HepG2 (cell line): ENCODE data around the gene PTCD3. TPM values are rescaled to one million over a fixed set of nuclear protein-coding genes. Genes with fewer than 3 reads are reported as not detected.

Experiments
- ATAC-seq: fragments of 200-7000 bp; cut with Tn5 transposase; 3 replicates; pipeline ENCODE4 v1.9.1; 2020; ENCODE audit warnings: mild to moderate bottlenecking, moderate library complexity
- BruUV-seq: library from RNA; stranded (reverse); fragments of 400-500 nt; replicated peaks from 2 replicates; lab custom pipeline; 2021; lab: Mats Ljungman, UMichigan
- CTCF ChIA-PET: fragments of 300-600 bp; formaldehyde crosslinking; extraction: SDS; loops from one replicate; lab custom pipeline; 2021; ENCODE audit warnings: low total read pairs, inconsistent platforms, low intra/inter-chr PET ratio; lab: Yijun Ruan, JAX
- POLR2A ChIA-PET: fragments of 350-600 bp; sonication (Branson Sonifier 250); formaldehyde crosslinking; loops from one replicate; lab custom pipeline; 2020; ENCODE audit warnings: antibody characterized with exemption, inconsistent platforms; lab: Yijun Ruan, JAX
- DNase-seq: peaks from one replicate; pipeline ENCODE4 v3.0.0-alpha.2; 2015; ENCODE audit warnings: low spot score
- FAIRE-seq: peaks from 3 replicates; lab custom pipeline; 2011; peaks lifted over from hg19 to GRCh38; lab: Jason Lieb, UNC
- H2AFZ ChIP-seq: one replicate; pipeline ENCODE4 v1.6.1; 2011; ENCODE audit warnings: low read length, inconsistent platforms
- H3K27ac ChIP-seq: fragments of 300-600 bp; 3 replicates; pipeline ENCODE4 v1.8.0; 2011; ENCODE audit warnings: mixed run types, mild to moderate bottlenecking, mixed read lengths, low read length, inconsistent platforms; ENCODE audit not compliant: insufficient read depth; ENCODE audit errors: extremely low read length
- H3K27me3 ChIP-seq, 2 experiments: fragments of 200-600 bp in 1 of 2; 2 replicates in 1 of 2; 3 replicates in 1 of 2; pipeline versions ENCODE4 v1.6.0 to v1.8.0; 2011; ENCODE audit warnings: low read length in 2 of 2, mild to moderate bottlenecking in 2 of 2, moderate library complexity in 2 of 2, inconsistent platforms in 1 of 2; ENCODE audit not compliant: insufficient read depth in 2 of 2, control insufficient read depth in 1 of 2
- H3K36me3 ChIP-seq, 2 experiments: fragments of 200-600 bp in 1 of 2; replicated peaks in 1 of 2; 2 replicates in 1 of 2; 3 replicates in 1 of 2; pipeline versions ENCODE4 v1.5.1 to v1.8.0; 2011; ENCODE audit warnings: low read length in 2 of 2, inconsistent platforms in 1 of 2; ENCODE audit not compliant: insufficient read depth in 2 of 2, control insufficient read depth in 1 of 2
- H3K4me1 ChIP-seq: 2 replicates; pipeline ENCODE4 v1.5.1; 2012; ENCODE audit warnings: low read length, inconsistent platforms; ENCODE audit not compliant: insufficient read depth
- H3K4me2 ChIP-seq: 2 replicates; pipeline ENCODE4 v1.6.0; 2011; ENCODE audit warnings: low read depth, low read length, inconsistent platforms
- H3K4me3 ChIP-seq, 3 experiments: fragments of 200-600 bp in 1 of 3; sonication (generic), shearing (Covaris generic) in 1 of 3; replicated peaks in 1 of 3; 2 replicates each; pipeline ENCODE4 v1.5.1; 2011 to 2016; ENCODE audit warnings: low read length in 3 of 3, inconsistent platforms in 2 of 3, low read depth in 2 of 3, mild to moderate bottlenecking in 2 of 3, control low read depth in 1 of 3, mixed read lengths in 1 of 3; ENCODE audit not compliant: insufficient read depth in 1 of 3
- H3K79me2 ChIP-seq: one replicate; pipeline ENCODE4 v1.6.1; 2011; ENCODE audit warnings: low read length, inconsistent platforms; ENCODE audit not compliant: insufficient read depth
- H3K9ac ChIP-seq: 2 replicates; pipeline ENCODE4 v1.6.0; 2011; ENCODE audit warnings: mild to moderate bottlenecking, low read depth, low read length, inconsistent platforms; ENCODE audit not compliant: insufficient read depth
- H3K9me3 ChIP-seq: 2 replicates; pipeline ENCODE4 v1.5.1; 2012; ENCODE audit warnings: mild to moderate bottlenecking, low read length
- H4K20me1 ChIP-seq: 2 replicates; pipeline ENCODE4 v1.6.0; 2011; ENCODE audit warnings: inconsistent platforms, mild to moderate bottlenecking, low read length, moderate library complexity; ENCODE audit not compliant: insufficient read depth
- CCAR2 ChIP-seq: fragments of 200-400 bp; formaldehyde crosslinking; optimal IDR thresholded peaks from 2 replicates; pipeline ENCODE3; 2018; ENCODE audit warnings: low read depth, mild to moderate bottlenecking, low read length, moderate library complexity
- CEBPB ChIP-seq: IDR thresholded peaks from 2 replicates; pipeline ENCODE4 v1.6.1; 2011; ENCODE audit warnings: low read depth, low read length, improper control_type of control experiment, borderline replicate concordance
- EEA1 ChIP-seq: sonication (generic); formaldehyde crosslinking; IDR thresholded peaks from 2 replicates; pipeline ENCODE4 v1.5.1; 2020; ENCODE audit warnings: mild to moderate bottlenecking, missing genetic modification reagents, borderline replicate concordance
- GTF3A ChIP-seq: sonication (generic); formaldehyde crosslinking; conservative IDR thresholded peaks from 2 replicates; pipeline ENCODE4 v1.4.0; 2020; ENCODE audit warnings: mild to moderate bottlenecking, missing genetic modification reagents
- IKZF1 ChIP-seq: fragments of 450-650 bp; IDR thresholded peaks from 2 replicates; pipeline ENCODE4 v1.7.1; 2016
- KDM3A ChIP-seq: IDR thresholded peaks from 2 replicates; pipeline ENCODE4 v1.6.1; 2018; ENCODE audit warnings: low read depth, missing compliant biosample characterization
- PAWR ChIP-seq: sonication (generic); formaldehyde crosslinking; IDR thresholded peaks from 2 replicates; pipeline ENCODE4 v1.4.0; 2020; ENCODE audit warnings: missing genetic modification reagents, mild to moderate bottlenecking, borderline replicate concordance
- PCBP1 ChIP-seq: fragments of 200-400 bp; formaldehyde crosslinking; IDR thresholded peaks from 2 replicates; pipeline ENCODE4 v1.6.1; 2017; ENCODE audit warnings: mild to moderate bottlenecking, low read depth, low read length, borderline replicate concordance
- RBM22 ChIP-seq: fragments of 200-400 bp; formaldehyde crosslinking; optimal IDR thresholded peaks from 2 replicates; pipeline ENCODE3; 2017; ENCODE audit warnings: mild to moderate bottlenecking, low read length, moderate library complexity
- SOX5 ChIP-seq: IDR thresholded peaks from 2 replicates; pipeline ENCODE4 v1.6.1; 2016; ENCODE audit warnings: borderline replicate concordance
- TEF ChIP-seq: sonication (generic); formaldehyde crosslinking; IDR thresholded peaks from 2 replicates; pipeline ENCODE4 v1.5.0; 2020; ENCODE audit warnings: missing genetic modification reagents
- TFDP1 ChIP-seq: IDR thresholded peaks from 2 replicates; pipeline ENCODE4 v1.6.1; 2016; ENCODE audit warnings: missing compliant biosample characterization, missing genetic modification reagents, borderline replicate concordance
- ZNF205 ChIP-seq: IDR thresholded peaks from 2 replicates; pipeline ENCODE4 v1.6.1; 2018; ENCODE audit warnings: missing biosample characterization, missing genetic modification reagents
- ZNF225 ChIP-seq: sonication (generic); formaldehyde crosslinking; IDR thresholded peaks from 2 replicates; pipeline ENCODE4 v1.4.0; 2020; ENCODE audit warnings: mild to moderate bottlenecking, missing genetic modification reagents
- ZNF709 ChIP-seq: sonication (generic); formaldehyde crosslinking; IDR thresholded peaks from 2 replicates; pipeline ENCODE4 v1.5.0; 2020; ENCODE audit warnings: mild to moderate bottlenecking, missing genetic modification reagents
- WGBS: methylation state at CpG from one replicate; pipeline ENCODE4 v1.1.6; 2017; ENCODE audit warnings: low lambda C conversion rate; 5-methylcytosine and 5-hydroxymethylcytosine counted together
- in situ Hi-C: cut with HindIII; loops from 2 replicates; pipeline ENCODE4 v1.10.0; 2017; ENCODE audit warnings: low pct_unique_long_range_greater_than_20kb; ENCODE audit not compliant: extremely low pct_ligation_motif_present
- intact Hi-C: fragments of 100-400 bp; cut with micrococcal nuclease; formaldehyde crosslinking; loops from one replicate; pipeline ENCODE4 v1.10.0; 2022; ENCODE audit not compliant: unreplicated experiment
- polyA plus RNA-seq, 8 experiments: library from polyadenylated mRNA; depleted of rRNA in 3 of 8; stranded (reverse) in 7 of 8; unstranded in 1 of 8; fragments of >200 nt; fragmentation: Illumina TruSeq in 4 of 8; extraction: Trizol in 4 of 8; gene quantifications; 2 replicates each; pipeline versions ENCODE4 v1.2.1 to v1.2.3, GENCODE V29; 2011 to 2016; ENCODE audit warnings: low read depth in 4 of 8, missing spikeins in 1 of 8, mixed read lengths in 1 of 8; ENCODE audit not compliant: insufficient read depth in 1 of 8
- total RNA-seq, 5 experiments: library from RNA; depleted of rRNA; stranded (reverse); fragments of >200 nt; fragmentation: Illumina TruSeq; extraction: Trizol; gene quantifications; 2 replicates each; pipeline ENCODE4 v1.2.3, GENCODE V29; 2016; ENCODE audit warnings: low read depth in 1 of 5

PTCD3 gene
- total and polyA plus RNA-seq, 2 of the 13 experiments (the other 11 are each of a cell fraction or from before 2014, with no cell fraction given) = 124 to 309 TPM

- WGBS = over 99% methylated on average over 6 of the region's 6 CpGs
- H3K36me3 ChIP-seq = peaks cover 32 to 81% of the 10 kb centered on the region in 2 experiments
These were observed 54.3 kb downstream of the PTCD3 start for GRCh38 chr2:86160156-86160952.

More at GRCh38 chr2:86160156-86160952, 54.3 kb downstream of the PTCD3 start:
- H3K79me2 ChIP-seq = no peaks in the 10 kb centered on the region
- POLR2A ChIA-PET = no interaction called here
- H3K9me3 ChIP-seq = no peaks in the 10 kb centered on the region
- intact Hi-C loops = no loop called here
- TF ChIP-seq SOX5 (CRISPR knock-in tag) (no peak), ZNF225 (CRISPR knock-in tag) (no peak), GTF3A (CRISPR knock-in tag) (no peak), ZNF709 (CRISPR knock-in tag) (no peak), RBM22 (peak; percentile 60), EEA1 (CRISPR knock-in tag) (no peak), PCBP1 (no peak), CEBPB (0 out of 2 replicates have a peak, but pooled peaks have one; percentile 16), TEF (CRISPR knock-in tag) (no peak), ZNF205 (CRISPR knock-in tag) (no peak), CCAR2 (no peak), KDM3A (CRISPR knock-in tag) (no peak), TFDP1 (no peak), IKZF1 (no peak), PAWR (CRISPR knock-in tag) (no peak)
- TF ChIP-seq, all 625 proteins: peak for 2
- Histone ChIP-seq H3K4me1 (no peaks in the 10 kb centered on the region), H4K20me1 (no peaks in the 10 kb centered on the region), H3K27ac (no peak overlapping the region), H3K27me3 (no peaks in the 10 kb centered on the region), H3K9ac (no peak overlapping the region), H3K4me2 (no peak overlapping the region), H3K4me3 (no peak overlapping the region), H2AFZ (no peak overlapping the region)
- DNase-seq (no peak), ATAC-seq (no peak), FAIRE-seq (no peak)
- in situ Hi-C loops = no loop called here
- CTCF ChIA-PET = no interaction called here
- no TSS peak for BruUV-seq
